Cerebellar nuclear complex (tissue), 1 donor: Measurements from ENCODE around the gene TRPV3.
"Not testable (repeated sequence)": the region's sequence is repeated elsewhere in the genome, so short reads cannot be mapped to it uniquely, and the experiment has no call there.

ENCODE experiments used
- DNase-seq, 2 experiments: peaks; one replicate each; lab custom pipeline; 2025; lab: John Stamatoyannopoulos, UW

The TRPV3 gene

DNA sequence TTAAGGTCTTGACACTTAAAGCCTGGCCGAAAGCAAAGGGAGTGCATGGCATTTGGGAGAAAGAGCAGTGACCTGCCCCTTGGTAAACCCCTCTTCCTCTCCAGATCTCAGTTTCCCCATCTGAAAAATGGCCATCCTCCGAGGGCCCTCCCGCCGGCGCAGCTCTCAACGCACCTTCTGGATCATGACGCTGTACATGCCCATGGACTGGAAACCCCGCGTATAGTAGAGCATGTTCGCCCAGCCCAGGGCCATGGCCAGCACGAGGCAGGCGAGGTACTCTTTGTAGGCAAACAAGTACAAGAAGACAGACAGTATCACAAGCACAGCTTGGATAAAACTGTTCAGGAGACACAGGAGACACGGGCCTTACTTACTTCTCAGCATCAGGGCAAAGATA, 33.6 kb downstream of the TRPV3 start:
- no peak for DNase-seq

DNA sequence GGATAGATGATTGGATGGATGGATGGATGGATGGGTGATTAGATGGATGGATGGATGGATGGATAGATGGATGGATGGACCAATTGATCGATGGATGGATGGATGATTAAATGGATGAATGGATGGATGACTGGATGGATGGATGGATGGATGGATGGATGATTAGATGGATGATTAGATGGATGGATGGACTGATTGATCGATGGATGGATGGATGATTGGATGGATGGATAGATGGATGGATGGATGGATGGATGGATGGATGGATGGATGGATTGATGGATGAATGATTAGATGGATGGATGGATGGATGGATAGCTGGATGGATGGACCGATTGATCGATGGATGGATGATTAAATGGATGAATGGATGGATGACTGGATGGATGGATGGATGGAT, 38.1 kb downstream of the TRPV3 start:
- not testable (repeated sequence) for DNase-seq

DNA sequence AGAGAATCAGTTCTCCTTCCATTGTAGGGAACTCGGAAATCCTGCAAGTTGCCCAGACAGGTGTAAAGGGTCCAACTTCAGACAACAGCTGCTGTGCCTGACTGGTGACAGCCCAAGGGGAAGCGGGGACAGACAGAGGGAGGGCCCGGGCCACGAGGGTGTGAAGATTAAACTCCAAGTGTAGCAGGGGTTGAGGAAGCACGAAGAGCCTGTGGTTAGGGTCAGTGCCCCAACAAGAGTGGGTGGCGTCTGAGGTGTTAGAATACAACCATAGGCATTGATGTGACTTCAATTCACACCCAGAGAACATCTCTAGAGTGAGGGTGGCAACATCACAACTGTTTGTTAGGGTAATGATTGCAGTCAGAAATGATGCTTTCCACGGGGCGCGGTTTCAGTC, 42.7 kb downstream of the TRPV3 start:
- no peak for DNase-seq

DNA sequence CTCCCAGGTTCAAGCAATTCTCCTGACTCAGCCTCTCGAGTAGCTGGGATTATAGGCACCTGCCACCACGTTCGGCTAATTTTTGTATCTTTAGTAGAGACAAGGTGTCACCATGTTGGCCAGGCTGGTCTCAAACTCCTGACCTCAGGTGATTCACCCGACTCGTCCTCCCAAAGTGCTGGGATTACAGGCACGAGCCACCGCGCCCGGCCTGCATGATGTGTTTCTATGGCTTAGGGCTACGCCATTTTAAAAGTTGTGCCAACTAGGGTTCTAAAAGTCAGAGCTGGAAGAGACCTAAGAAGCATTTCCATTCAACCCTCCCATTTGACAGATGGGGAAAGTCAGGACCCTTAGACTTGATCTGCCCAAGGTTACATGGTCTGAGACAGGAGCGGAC, 43.4 kb downstream of the TRPV3 start:
- DNase-seq = not testable (repeated sequence)

DNA sequence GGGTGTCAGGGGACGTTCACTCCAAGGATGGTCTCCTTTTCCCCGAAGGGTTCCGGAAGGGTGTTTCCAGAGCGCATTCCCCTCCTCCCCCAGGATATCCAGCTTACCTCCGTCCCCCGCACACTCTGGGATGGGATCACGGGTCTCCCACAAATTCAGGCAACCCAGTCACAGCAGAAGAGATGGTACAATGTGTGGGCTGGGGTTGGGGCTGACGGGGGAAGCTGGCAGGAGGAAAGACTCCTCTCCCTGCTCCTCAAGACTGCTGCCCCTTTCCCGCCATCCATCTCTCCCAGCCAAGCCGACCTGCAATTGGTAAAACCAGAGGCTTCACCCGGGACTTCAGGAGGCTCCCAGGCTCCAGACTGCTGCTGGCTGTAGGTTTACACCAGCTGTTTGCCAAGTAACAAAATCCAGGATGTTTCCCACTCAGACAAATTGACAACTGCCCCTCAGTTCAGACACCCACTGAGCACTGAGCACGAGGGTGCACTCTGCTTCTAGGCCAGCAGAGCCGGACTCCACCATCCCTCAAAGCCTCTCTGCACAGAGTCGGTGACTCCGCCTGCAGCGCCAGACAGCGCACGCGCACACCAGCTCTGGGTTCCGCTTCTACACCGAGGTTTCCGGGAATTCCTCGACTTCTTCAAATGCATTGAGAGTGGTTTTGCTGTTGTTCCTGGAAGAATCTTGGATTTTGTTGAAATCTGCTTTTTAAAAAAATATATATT, 44.1 kb downstream of the TRPV3 start:
- DNase-seq = no peak

DNA sequence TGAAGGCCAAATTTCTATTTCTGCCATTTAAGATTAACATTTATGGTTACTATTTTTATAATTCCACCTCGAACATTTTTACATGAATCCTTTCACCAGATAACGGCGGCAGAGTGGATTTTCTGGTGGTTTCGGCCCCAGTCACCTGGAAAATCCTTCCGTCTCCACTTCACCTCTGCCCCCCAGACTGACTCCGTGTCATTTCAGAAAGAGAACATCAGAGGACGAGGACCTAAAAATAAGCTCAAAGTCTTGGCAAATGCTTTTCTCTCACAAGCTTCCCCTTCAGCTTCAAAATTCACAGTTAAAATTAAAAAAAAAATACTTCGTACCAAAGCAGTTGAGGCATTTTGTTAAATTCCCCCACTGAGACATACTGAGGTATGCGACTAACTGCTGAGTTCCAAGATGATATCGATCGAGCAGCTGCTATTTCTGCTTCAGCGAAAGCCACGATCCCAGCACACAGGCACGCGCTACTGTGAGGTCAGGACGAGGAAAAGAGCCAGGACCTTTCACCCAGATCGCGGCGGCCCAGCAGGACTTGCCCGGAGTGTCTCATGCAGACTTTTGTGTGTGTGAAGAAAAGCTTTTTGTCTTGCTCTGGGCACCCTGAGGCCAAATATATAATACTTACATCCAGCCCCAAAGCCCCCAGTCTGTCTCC, 45.0 kb downstream of the TRPV3 start:
- no peak for DNase-seq

DNA sequence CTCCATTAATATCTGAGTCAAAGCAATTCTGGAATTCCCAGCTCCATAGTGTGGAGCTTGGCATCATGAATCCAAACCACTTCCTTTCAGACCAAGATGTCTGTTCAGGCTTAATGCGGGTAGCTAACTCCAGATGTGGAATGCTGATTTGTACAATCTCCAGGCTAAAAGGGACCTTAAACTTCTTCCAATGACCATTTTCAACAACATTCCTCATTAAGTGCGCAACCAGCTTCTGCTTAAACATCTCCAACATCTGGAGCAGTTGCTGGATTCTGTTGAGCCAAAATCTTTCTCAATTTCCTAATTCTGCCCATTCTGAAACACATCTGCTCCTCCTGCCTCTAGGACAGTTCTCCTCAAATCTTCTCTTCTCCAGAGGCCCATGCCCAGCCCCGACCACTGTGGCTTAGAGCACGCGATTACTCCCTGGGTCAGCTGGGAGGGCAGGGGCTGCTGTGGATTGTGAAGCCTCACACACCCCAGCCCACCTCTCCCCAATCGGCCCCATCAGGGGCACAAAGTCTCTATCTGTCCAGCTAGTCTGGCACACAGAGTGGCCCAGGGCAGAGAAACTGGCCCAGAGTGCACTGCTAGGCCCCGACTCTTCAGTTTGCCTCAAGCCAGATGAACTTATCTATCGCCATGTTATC, 45.6 kb downstream of the TRPV3 start:
- DNase-seq = no peak

DNA sequence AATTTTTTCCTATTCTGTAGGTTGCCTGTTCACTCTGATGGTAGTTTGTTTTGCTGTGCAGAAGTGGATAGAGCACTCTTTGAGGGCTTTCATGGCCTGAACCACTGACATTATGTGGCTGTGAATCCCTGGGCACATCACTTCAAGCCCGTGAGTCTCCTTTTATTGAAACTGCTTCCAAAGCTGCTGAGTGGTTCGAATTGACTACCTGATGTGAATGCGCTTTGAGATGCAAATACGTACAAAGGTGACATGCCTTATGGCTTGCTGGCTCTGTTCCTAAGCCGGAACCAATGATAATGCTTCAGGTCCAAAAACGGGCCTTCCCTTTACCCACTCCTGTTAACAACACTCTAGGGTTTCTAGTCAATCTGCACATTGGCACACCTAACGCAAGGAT, 47.5 kb downstream of the TRPV3 start:
- DNase-seq = no peak

DNA sequence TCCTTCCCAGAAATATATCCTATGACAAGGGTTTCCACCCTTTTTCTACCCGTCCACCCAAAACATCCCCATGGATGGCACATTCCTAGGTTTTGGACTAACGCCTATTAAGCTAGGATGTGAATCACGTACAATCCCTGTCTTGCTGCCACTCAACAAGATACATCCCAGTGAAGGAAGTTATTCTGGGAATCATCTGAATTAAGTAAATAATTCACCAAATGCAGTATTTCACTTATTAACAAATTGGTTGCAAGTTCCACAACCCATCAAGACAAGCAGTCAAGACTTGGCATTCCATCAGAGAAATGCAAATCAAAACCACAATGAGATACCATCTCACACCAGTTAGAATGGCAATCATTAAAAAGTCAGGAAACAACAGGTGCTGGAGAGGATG, 49.7 kb downstream of the TRPV3 start:
- no peak for DNase-seq

DNA sequence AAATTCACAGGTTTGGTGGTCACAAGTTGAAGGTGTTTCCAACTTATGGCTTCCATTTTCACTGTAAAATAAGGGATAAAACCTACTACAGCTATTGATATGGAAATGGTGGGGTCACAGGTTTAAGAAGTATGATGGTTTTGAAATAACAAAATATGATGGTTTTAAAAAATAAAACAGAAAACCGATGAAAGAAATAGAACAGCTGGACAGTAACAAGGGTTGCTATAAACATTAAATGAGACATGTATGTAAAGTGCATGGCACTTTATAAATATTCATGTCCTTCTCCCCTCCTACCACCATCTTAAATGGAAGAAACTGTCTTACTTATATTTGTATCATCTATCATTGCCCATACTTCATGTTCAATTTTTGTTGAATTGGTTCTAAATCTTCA, 50.5 kb downstream of the TRPV3 start:
- no peak for DNase-seq

DNA sequence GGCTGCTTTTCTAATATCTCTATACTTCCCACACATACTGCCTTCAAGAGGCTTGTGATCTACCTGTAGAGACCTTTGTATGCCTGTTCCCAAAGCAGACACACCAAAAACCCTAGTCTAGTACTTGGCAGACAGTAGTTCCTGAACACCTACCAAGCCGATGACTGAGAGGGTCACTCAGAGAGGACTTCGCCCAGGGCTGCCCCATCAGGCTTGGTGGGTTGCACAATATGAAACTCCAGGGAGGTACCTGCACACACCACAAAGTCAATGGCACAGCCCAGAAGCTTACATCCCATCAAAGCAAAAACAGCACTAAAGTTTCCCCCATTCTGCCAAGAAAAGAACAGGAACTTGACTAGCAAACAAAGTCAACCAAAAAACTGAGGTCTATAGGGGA, 51.6 kb downstream of the TRPV3 start:
- DNase-seq = no peak

DNA sequence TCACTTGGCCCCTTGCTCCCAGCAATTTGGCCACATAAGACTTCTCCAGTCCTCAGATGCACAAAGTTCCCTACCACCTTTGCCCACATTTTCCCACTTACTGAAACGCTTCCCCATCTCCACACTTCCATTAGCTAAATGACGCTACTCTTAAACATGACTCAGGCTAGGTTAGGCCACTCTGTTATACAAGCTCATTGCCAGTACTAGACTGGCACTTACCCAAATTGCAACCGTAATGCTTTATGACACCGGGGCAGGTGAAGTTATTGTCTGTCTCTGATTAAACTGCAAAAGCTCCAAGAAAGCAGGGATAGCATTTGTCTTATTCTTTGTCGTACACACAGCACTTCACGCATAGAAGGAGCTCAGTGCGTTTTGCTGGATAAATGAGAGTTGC, 52.6 kb downstream of the TRPV3 start:
- no peak for DNase-seq

DNA sequence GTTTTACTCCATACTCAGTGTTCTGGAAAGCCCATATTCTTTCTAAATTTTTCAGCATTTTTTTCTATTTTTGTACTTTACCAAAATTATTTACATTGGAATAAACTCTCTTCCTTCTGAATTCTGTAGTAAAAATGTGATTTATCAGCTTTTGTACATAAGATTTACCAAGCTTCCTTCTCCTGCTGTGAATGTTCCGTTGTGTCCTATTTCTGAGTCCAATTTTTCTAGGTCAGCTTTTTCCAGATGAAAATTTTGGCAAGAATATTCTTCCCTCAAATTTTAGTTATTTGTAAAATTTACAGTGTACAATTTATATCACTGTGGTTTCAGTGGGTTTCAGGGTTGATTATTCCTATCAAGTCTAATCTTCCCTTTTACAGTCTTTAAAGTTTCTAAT, 54.3 kb downstream of the TRPV3 start:
- DNase-seq = peak in 1 of 2 experiments; percentile 7

DNA sequence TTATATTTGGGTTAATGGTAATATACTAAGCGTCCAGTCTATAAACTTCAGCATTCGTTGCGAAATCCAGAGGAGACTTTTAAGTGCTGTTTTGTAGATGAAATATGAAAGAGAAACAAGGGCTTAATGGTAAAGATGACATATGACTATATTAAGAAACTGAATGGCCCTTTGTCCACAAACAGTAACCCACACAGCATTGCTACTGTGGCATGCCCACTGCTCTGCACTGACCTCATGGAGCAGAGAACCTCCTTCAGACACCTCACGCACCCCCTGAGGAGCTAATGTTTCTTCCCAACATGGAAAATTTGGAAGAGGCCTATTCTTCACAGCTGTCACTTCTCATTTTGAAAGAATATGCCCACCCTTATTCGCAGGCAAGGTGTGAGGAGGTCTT, 55.1 kb downstream of the TRPV3 start:
- DNase-seq = no peak

DNA sequence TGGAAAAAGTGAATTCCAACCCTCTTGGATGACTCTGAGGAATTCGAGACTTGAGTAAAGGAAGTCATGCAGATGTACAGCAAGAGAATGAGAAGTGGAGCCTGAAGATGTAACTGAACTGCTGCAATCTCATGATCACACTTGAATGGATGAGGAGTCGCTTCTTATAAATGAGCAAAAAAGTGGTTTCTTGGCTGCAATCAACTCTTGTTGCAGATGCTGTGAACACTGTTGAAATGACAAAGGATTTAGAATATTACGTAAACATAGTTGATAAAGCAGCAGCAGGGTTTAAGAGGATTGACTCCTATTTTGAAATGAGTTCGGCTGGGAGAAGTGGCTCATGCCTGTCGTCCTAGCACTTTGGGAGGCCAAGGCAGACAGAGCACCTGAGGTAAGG, 56.3 kb downstream of the TRPV3 start:
- no peak for DNase-seq

DNA sequence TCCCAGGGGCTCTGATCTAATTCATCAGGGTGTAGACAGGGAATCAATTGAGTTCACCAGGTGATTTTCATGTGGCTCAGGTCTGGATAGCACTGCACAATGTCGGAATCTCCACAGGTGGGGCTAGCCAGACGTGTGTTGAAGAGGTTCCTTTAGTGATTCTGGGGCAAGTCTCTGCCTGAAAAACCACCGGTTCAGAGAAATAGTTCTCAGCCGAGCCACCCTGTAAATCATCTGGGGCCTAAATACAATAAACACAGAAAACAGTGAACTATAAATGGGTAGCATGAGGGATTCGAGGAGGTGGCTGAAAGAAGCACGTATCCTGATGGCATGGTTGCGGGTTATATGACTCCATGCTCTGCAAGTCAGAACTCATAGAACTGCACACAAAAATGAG, 60.5 kb downstream of the TRPV3 start:
- no peak for DNase-seq

DNA sequence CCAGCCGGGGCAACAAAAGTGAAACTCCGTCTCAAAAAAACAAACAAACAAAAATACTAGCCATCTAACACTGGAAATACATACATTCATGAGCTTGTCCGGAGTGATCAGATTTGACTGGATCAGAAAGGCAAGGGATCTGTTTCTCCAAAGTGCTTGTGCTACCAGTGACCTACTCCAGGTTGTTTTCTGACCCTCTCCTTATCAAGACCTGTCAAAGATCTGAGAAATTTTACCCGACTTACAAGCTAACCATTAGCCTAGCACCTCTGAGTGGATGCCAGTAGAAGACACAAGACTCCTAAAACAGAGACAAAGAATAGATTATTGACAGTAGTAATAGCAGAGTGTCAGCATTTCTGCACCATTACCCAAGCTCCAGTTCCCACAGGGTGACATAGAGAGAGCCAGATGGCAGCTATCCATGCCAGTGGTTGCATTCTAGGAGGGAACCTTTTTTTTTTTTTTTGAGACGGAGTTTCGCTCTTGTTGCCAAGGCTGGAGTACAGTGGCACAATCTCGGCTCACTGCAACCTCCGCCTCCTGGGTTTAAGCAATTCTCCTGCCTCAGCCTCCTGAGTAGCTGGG, 72.0 kb downstream of the TRPV3 start:
- no peak for DNase-seq

DNA sequence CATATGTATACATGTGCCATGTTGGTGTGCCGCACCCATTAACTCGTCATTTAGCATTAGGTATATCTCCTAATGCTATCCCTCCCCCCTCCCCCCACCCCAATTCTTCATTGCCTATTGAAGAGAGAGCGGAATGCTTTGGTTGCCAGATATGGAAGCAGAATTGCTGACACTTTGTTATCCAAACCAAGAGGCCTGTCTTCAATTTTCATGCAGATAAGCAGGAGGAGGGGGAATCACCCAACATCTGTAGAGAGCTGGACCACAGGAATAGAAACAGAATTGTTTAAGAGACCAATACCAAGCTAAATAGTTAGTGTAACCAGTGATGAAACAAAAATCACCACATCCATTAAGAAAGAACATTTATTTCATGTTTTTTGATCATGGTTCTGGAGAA, 74.8 kb downstream of the TRPV3 start:
- DNase-seq = no peak

DNA sequence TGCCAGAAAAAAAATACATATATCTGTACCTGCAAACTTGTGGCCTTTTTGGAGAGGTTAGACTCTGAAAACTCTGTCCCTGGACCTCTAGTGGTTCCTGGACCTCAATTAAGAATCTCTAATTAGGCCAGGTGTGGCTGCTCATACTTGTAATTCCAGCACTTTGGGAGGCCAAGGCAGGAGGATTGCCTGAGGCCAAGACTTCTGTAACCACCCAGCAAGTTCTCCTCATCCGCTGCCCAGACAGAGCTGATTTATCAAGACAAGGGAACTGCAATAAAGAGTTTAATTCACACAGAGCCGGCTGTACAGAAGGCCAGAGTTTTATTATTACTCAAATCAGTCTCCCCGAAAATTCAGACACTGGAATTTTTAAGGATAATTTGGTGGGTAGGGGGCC, 77.6 kb downstream of the TRPV3 start:
- no peak for DNase-seq

DNA sequence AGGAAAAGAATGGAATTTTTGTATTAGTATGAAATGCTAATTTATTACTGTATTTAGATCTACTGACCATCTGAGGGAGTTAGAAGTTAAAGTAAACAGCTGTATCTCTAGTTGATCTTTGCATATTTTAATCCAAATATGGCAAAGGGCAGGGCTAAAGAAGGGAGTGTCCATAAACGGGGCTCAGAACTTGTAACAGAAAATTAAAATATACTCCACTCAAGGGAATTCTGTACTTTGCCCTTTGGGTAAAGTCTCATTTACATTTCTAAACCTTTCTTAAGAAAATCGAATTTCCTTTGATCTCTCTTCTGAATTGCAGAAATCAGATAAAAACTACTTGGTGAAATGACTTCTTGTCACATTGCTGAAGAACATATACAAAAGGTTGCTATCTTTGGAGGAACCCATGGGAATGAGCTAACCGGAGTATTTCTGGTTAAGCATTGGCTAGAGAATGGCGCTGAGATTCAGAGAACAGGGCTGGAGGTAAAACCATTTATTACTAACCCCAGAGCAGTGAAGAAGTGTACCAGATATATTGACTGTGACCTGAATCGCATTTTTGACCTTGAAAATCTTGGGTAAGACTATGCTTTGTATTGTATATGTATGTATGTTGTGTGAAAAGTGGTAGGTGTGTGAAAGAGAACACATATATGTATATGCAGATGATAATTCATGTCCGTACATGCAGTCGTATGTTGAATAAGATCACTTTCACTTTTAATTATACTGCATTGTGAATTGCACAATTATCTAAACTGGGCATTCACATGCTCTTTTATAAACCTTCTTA, 81.6 kb downstream of the TRPV3 start, which contains the start of gene ASPA:
Gene ASPA, plus strand, starts transcription at position 186 of the 799 bp plus-strand sequence. Its CDS starts 163 bp downstream, at position 349.
- DNase-seq = no peak

DNA sequence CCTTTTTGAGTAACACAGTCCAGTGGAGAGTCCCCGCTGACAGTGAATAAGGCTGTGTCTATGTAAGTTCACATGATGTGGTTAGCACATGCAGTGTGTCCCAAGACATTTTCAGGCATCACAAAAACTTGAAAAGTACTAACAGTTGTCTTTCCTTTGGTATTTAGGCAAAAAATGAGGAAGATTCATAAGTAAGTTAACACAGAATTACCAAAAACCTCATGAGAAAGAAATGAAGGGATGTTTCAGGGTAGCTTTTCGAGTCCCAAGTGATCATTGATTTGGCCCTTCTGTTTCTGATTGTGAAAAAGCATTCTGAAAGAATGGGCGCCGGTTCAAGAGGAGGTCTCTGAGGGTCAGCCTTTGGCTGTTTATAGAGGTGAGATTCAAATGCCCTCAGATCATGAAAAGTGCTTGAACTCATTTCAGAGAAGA, 82.3 kb downstream of the TRPV3 start:
- DNase-seq = no peak

DNA sequence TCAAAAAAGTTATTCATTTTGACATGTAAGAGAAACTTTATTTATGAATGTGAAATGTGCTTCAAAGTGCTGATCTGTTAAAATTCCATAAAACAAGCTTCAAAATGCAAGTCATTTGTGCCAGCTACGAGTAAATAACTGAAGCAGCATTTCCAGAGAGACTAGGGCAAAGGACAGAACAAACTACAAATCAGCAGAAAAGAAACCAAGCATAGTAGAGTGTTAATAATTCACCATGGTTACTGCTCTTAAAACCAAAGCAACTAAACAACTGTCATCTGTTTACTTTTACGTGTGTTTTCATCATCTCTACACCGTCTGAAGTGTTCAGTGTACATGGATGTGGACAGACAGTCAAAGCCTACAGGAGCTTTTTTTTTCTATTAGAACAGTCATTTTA, 83.4 kb downstream of the TRPV3 start:
- DNase-seq = no peak
